Vagina (tissue), 2 donors: ENCODE measurements around the gene GPR155. TPM values are rescaled to one million over a fixed set of nuclear protein-coding genes. Genes with fewer than 3 reads are reported as not detected.
"Not testable (repeated sequence)": the region's sequence is repeated elsewhere in the genome, so short reads cannot be mapped to it uniquely, and the experiment has no call there.

ENCODE experiments used
- DNase-seq, 2 donors: peaks; one replicate each; pipeline ENCODE4 v3.0.0-alpha.2; 2017; ENCODE audit errors: extremely low spot score in 2 of 2
- H3K27ac ChIP-seq: fragments of 200-600 bp; sonication (generic); one replicate; pipeline ENCODE4 v1.5.1; 2019
- H3K27me3 ChIP-seq: fragments of 200-600 bp; sonication (generic); one replicate; pipeline ENCODE4 v1.5.1; 2019
- H3K36me3 ChIP-seq, 2 donors: fragments of 200-600 bp; sonication (generic); one replicate each; pipeline ENCODE4 v1.5.1; 2017 to 2019
- H3K4me1 ChIP-seq: fragments of 200-600 bp; sonication (generic); one replicate; pipeline ENCODE4 v1.5.1; 2019
- H3K4me3 ChIP-seq, 2 donors: fragments of 200-600 bp; sonication (generic); 1 replicate in 1 of 2; 2 replicates in 1 of 2; pipeline ENCODE4 v1.5.1; 2016 to 2019
- H3K9me3 ChIP-seq: fragments of 200-600 bp; sonication (generic); one replicate; pipeline ENCODE4 v1.5.1; 2019
- CTCF ChIP-seq, 3 experiments: fragments of 450-650 bp in 2 of 3; fragments of 200-600 bp in 1 of 3; sonication (generic) in 1 of 3; IDR thresholded peaks; one replicate each; pipeline ENCODE4 v1.5.1; 2017 to 2019; ENCODE audit warnings: antibody characterized with exemption in 3 of 3, mild to moderate bottlenecking in 2 of 3, moderate library complexity in 2 of 3
- POLR2A ChIP-seq, 2 donors: fragments of 450-650 bp; IDR thresholded peaks; one replicate each; pipeline ENCODE4 v1.6.1; 2017; ENCODE audit warnings: antibody characterized with exemption in 2 of 2, mild to moderate bottlenecking in 2 of 2, moderate library complexity in 2 of 2
- POLR2AphosphoS5 ChIP-seq, 2 donors: sonication (generic); formaldehyde crosslinking; IDR thresholded peaks; one replicate each; pipeline ENCODE4 v1.9.0; 2017; ENCODE audit warnings: antibody characterized with exemption in 2 of 2, mild to moderate bottlenecking in 2 of 2, low read depth in 1 of 2; ENCODE audit not compliant: insufficient read depth in 1 of 2
- intact Hi-C: fragments of 100-400 bp; cut with DNase I; formaldehyde crosslinking; loops from one replicate; pipeline ENCODE4 v1.15.1; 2023
- total RNA-seq: library from RNA; depleted of rRNA; stranded (reverse); fragments of >200 nt; gene quantifications from one replicate; pipeline ENCODE4 v1.2.3, GENCODE V29; 2016

Gene GPR155
- total RNA-seq, 1 donor from 2014 or later = 6.6 TPM

- H3K36me3 ChIP-seq = no peaks in the 10 kb centered on the region
- TF ChIP-seq POLR2A (IDR thresholded peaks at IDR 0.05) (no peak), CTCF (IDR thresholded peaks at IDR 0.05) (no peak), POLR2AphosphoS5 (IDR thresholded peaks at IDR 0.05; ENCODE audit: insufficient read depth in 1 of 2, low read depth in 1 of 2) (no peak)
- intact Hi-C loops = no loop called here
- no peaks in the 10 kb centered on the region for H3K4me1 ChIP-seq
- H3K27ac ChIP-seq = no peak overlapping the region
- no peaks in the 10 kb centered on the region for H3K27me3 ChIP-seq
- no peak for DNase-seq
- no peaks in the 10 kb centered on the region for H3K9me3 ChIP-seq
- H3K4me3 ChIP-seq = no peak overlapping the region
Observed at GRCh38 chr2:174495365-174496012, 8.7 kb upstream of the GPR155 start.

GRCh38 chr2:174493549-174494331, 6.9 kb upstream of the GPR155 start:
- Histone ChIP-seq H3K4me1 (no peaks in the 10 kb centered on the region), H3K27ac (no peak overlapping the region), H3K36me3 (no peaks in the 10 kb centered on the region), H3K9me3 (no peaks in the 10 kb centered on the region), H3K27me3 (no peaks in the 10 kb centered on the region), H3K4me3 (no peak overlapping the region)
- intact Hi-C loops = no loop called here
- DNase-seq = no peak
- TF ChIP-seq POLR2AphosphoS5 (IDR thresholded peaks at IDR 0.05; ENCODE audit: insufficient read depth in 1 of 2, low read depth in 1 of 2) = no peak
- no peak for TF ChIP-seq CTCF (IDR thresholded peaks at IDR 0.05)
- TF ChIP-seq POLR2A (IDR thresholded peaks at IDR 0.05) = no peak

GRCh38 chr2:174492963-174493431, 6.2 kb upstream of the GPR155 start:
- no peaks in the 10 kb centered on the region for H3K36me3 ChIP-seq
- no peaks in the 10 kb centered on the region for H3K9me3 ChIP-seq
- no peaks in the 10 kb centered on the region for H3K27me3 ChIP-seq
- intact Hi-C loops = no loop called here
- no peak for DNase-seq
- H3K27ac ChIP-seq = peak overlapping the region; percentile 40
- H3K4me3 ChIP-seq = no peak overlapping the region
- no peak for TF ChIP-seq POLR2A (IDR thresholded peaks at IDR 0.05)
- TF ChIP-seq POLR2AphosphoS5 (IDR thresholded peaks at IDR 0.05; ENCODE audit: insufficient read depth in 1 of 2, low read depth in 1 of 2) = no peak
- no peak for TF ChIP-seq CTCF (IDR thresholded peaks at IDR 0.05)
- H3K4me1 ChIP-seq = no peaks in the 10 kb centered on the region

GRCh38 chr2:174491947-174492346, 5.1 kb upstream of the GPR155 start:
- Histone ChIP-seq H3K4me3 (no peak overlapping the region), H3K27me3 (no peaks in the 10 kb centered on the region), H3K36me3 (no peaks in the 10 kb centered on the region), H3K9me3 (no peaks in the 10 kb centered on the region), H3K27ac (no peak overlapping the region), H3K4me1 (no peaks in the 10 kb centered on the region)
- no peak for TF ChIP-seq POLR2AphosphoS5 (IDR thresholded peaks at IDR 0.05; ENCODE audit: insufficient read depth in 1 of 2, low read depth in 1 of 2)
- no peak for DNase-seq
- intact Hi-C loops = no loop called here

GRCh38 chr2:174490051-174490450, 3.2 kb upstream of the GPR155 start:
- Histone ChIP-seq H3K27ac (no peak overlapping the region), H3K27me3 (no peaks in the 10 kb centered on the region), H3K36me3 (no peaks in the 10 kb centered on the region), H3K4me3 (no peak overlapping the region), H3K4me1 (peaks cover 13% of the 10 kb centered on the region), H3K9me3 (no peaks in the 10 kb centered on the region)
- no peak for DNase-seq
- TF ChIP-seq CTCF (IDR thresholded peaks at IDR 0.05) (no peak), POLR2A (IDR thresholded peaks at IDR 0.05) (no peak), POLR2AphosphoS5 (IDR thresholded peaks at IDR 0.05; ENCODE audit: insufficient read depth in 1 of 2, low read depth in 1 of 2) (no peak)
- intact Hi-C loops = no loop called here

GRCh38 chr2:174489520-174489919, 2.7 kb upstream of the GPR155 start:
- H3K27ac ChIP-seq, H3K36me3 ChIP-seq, intact Hi-C loops, H3K4me3 ChIP-seq, H3K9me3 ChIP-seq, DNase-seq, H3K27me3 ChIP-seq: not testable (repeated sequence)
- H3K4me1 ChIP-seq = peaks cover 18% of the 10 kb centered on the region
